Chondrocyte (in vitro differentiated cells): ENCODE data around the gene TIGD1. TPM values are rescaled to one million over a fixed set of nuclear protein-coding genes. Genes with fewer than 3 reads are reported as not detected.

Experiments used
- DNase-seq: peaks from one replicate; pipeline ENCODE4 v3.0.0; 2021; ENCODE audit warnings: mixed read lengths, low spot score
- H3K27ac Mint-ChIP-seq: one replicate; pipeline ENCODE4 v1.8.0; 2021; ENCODE audit warnings: mild to moderate bottlenecking, moderate library complexity, mixed read lengths; ENCODE audit not compliant: unreplicated experiment
- H3K27me3 Mint-ChIP-seq: 2 replicates; pipeline ENCODE4 v1.8.0; 2021; ENCODE audit warnings: low read depth, mixed read lengths
- H3K36me3 Mint-ChIP-seq: 2 replicates; pipeline ENCODE4 v1.8.0; 2021; ENCODE audit warnings: low read depth, mixed read lengths
- H3K4me1 Mint-ChIP-seq: 2 replicates; pipeline ENCODE4 v1.8.0; 2021; ENCODE audit warnings: low read depth, mild to moderate bottlenecking, mixed read lengths
- H3K4me3 Mint-ChIP-seq: one replicate; pipeline ENCODE4 v1.8.0; 2021; ENCODE audit warnings: mild to moderate bottlenecking, moderate library complexity, mixed read lengths; ENCODE audit not compliant: unreplicated experiment
- H3K9me3 Mint-ChIP-seq: 2 replicates; pipeline ENCODE4 v1.8.0; 2021; ENCODE audit warnings: low read depth, mixed read lengths
- total RNA-seq: library from RNA; stranded (reverse); gene quantifications from 3 replicates; pipeline ENCODE4 v1.2.1, GENCODE V29; 2021
- TF ChIP-seq, protein P1 (sequence below): fragments of 200-600 bp; sonication (generic); IDR thresholded peaks from 2 replicates; pipeline ENCODE4 v1.5.0; 2021; ENCODE audit warnings: antibody characterized with exemption, mild to moderate bottlenecking, moderate library complexity

Gene TIGD1
- total RNA-seq, 1 donor from 2014 or later: 3.2 TPM

DNA sequence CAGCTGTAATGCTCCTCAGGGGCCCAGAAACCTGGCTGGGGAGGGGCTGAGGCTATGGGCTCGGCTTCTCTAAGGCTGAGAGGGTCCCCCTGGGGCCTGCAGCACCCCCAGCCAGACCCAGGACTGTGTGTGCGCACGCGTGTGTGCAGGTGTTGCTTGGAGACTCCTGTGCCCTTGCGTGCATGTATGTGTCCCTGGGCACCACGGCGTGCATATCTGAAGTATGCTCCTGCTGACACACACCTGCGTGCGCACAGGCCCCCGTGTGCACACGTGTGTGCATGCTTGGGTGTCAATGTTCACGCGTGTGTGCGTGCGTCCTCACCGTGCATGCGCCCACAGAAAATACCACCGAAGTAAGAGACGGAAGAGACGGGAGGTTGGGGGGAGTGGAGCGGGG lies 47.8 kb downstream of the TIGD1 start:
- TF ChIP-seq, protein P1, sequence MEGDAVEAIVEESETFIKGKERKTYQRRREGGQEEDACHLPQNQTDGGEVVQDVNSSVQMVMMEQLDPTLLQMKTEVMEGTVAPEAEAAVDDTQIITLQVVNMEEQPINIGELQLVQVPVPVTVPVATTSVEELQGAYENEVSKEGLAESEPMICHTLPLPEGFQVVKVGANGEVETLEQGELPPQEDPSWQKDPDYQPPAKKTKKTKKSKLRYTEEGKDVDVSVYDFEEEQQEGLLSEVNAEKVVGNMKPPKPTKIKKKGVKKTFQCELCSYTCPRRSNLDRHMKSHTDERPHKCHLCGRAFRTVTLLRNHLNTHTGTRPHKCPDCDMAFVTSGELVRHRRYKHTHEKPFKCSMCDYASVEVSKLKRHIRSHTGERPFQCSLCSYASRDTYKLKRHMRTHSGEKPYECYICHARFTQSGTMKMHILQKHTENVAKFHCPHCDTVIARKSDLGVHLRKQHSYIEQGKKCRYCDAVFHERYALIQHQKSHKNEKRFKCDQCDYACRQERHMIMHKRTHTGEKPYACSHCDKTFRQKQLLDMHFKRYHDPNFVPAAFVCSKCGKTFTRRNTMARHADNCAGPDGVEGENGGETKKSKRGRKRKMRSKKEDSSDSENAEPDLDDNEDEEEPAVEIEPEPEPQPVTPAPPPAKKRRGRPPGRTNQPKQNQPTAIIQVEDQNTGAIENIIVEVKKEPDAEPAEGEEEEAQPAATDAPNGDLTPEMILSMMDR: no peak
- Mint-ChIP-seq H3K4me1 (peaks cover 9% of the 10 kb centered on the region), H3K4me3 (peak overlapping the region; percentile 52), H3K36me3 (no peaks in the 10 kb centered on the region), H3K27me3 (peaks cover 50% of the 10 kb centered on the region), H3K27ac (no peak overlapping the region), H3K9me3 (no peaks in the 10 kb centered on the region)
- DNase-seq: no peak

- Mint-ChIP-seq H3K4me3 (no peak overlapping the region), H3K36me3 (no peaks in the 10 kb centered on the region), H3K4me1 (peaks cover 9% of the 10 kb centered on the region), H3K27ac (no peak overlapping the region), H3K27me3 (peaks cover 45% of the 10 kb centered on the region), H3K9me3 (no peaks in the 10 kb centered on the region)
- TF ChIP-seq, protein P1: no peak
- DNase-seq: no peak
These were observed 48.5 kb downstream of the TIGD1 start for GRCh38 chr2:232501794-232502390.

DNA sequence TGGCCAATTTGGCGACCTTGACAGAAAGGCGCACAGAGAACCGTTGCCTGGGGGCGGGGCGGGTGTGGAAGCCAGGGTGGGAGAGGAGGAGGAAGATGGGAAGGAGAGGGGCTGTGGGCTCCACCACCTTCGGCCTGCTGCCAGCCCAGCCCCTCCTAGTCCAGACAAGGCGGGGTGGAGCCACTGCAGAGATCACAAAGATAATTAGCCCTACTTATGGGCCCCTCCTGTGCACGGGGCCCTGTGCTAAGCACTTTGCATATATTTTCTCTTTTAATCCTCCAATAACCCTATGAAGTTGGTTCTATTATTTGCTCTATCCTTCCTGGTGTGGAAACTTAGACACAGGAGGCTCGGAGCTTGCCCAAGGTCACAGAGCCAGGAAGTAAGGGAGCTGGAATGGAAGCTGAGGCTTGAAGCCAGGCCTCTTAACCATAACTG lies 49.0 kb downstream of the TIGD1 start:
- H3K4me1 Mint-ChIP-seq: peaks cover 9% of the 10 kb centered on the region
- peaks cover 45% of the 10 kb centered on the region for H3K27me3 Mint-ChIP-seq
- H3K27ac Mint-ChIP-seq: no peak overlapping the region
- no peaks in the 10 kb centered on the region for H3K36me3 Mint-ChIP-seq
- TF ChIP-seq, protein P1: no peak
- no peak overlapping the region for H3K4me3 Mint-ChIP-seq
- DNase-seq: no peak
- H3K9me3 Mint-ChIP-seq: no peaks in the 10 kb centered on the region

GRCh38 chr2:232498452-232498851 lies 51.9 kb downstream of the TIGD1 start:
- Mint-ChIP-seq H3K27ac (no peak overlapping the region), H3K4me1 (peaks cover 4% of the 10 kb centered on the region), H3K27me3 (peaks cover 24% of the 10 kb centered on the region), H3K9me3 (no peaks in the 10 kb centered on the region), H3K36me3 (no peaks in the 10 kb centered on the region), H3K4me3 (no peak overlapping the region)
- no peak for DNase-seq
- TF ChIP-seq, protein P1: no peak

Other genes with a start within 250 kb of the TIGD1 start
- not detected in 3 replicates for gene ALPP, start 171.8 kb downstream of the TIGD1 start, total RNA-seq
- not detected in 3 replicates for gene ALPG, start 143.7 kb downstream of the TIGD1 start, total RNA-seq
- gene ALPI, start 94.4 kb downstream of the TIGD1 start, total RNA-seq: not detected in 3 replicates
- gene ECEL1, start 62.7 kb downstream of the TIGD1 start, total RNA-seq: 0.12 to 0.53 TPM in 2 of 3 replicates, not detected in the other
- not detected in 3 replicates for gene PRSS56, start 30.2 kb downstream of the TIGD1 start, total RNA-seq
- not detected in 3 replicates for gene CHRND, start 24.4 kb downstream of the TIGD1 start, total RNA-seq
- not detected in 3 replicates for gene CHRNG, start 10.9 kb downstream of the TIGD1 start, total RNA-seq
- 87.1 to 95.7 TPM (median 89.3 TPM) in 3 replicates for gene EIF4E2, start 132 bp upstream of the TIGD1 start, total RNA-seq
- 109 to 178 TPM (median 175 TPM) in 3 replicates for gene EFHD1, start 83.0 kb upstream of the TIGD1 start, total RNA-seq
- gene GIGYF2, start 146.8 kb upstream of the TIGD1 start, total RNA-seq: 45.4 to 60.4 TPM (median 45.6 TPM) in 3 replicates
- gene KCNJ13, start 226.0 kb upstream of the TIGD1 start, total RNA-seq: not detected in 3 replicates